Activated naive CD8-positive, alpha-beta T cell treated with anti-CD3 and anti-CD28 coated beads, Interleukin-2, amount 50 U/mL, for 16 hours (primary cell): ENCODE measurements around the gene TMEM255B.
"Not testable (repeated sequence)": the region's sequence is repeated elsewhere in the genome, so short reads cannot be mapped to it uniquely, and the experiment has no call there.

Experiments used
- DNase-seq: peaks from one replicate; pipeline ENCODE4 v3.0.0-alpha.2; 2020; ENCODE audit warnings: low read depth, low spot score

TMEM255B gene

DNA sequence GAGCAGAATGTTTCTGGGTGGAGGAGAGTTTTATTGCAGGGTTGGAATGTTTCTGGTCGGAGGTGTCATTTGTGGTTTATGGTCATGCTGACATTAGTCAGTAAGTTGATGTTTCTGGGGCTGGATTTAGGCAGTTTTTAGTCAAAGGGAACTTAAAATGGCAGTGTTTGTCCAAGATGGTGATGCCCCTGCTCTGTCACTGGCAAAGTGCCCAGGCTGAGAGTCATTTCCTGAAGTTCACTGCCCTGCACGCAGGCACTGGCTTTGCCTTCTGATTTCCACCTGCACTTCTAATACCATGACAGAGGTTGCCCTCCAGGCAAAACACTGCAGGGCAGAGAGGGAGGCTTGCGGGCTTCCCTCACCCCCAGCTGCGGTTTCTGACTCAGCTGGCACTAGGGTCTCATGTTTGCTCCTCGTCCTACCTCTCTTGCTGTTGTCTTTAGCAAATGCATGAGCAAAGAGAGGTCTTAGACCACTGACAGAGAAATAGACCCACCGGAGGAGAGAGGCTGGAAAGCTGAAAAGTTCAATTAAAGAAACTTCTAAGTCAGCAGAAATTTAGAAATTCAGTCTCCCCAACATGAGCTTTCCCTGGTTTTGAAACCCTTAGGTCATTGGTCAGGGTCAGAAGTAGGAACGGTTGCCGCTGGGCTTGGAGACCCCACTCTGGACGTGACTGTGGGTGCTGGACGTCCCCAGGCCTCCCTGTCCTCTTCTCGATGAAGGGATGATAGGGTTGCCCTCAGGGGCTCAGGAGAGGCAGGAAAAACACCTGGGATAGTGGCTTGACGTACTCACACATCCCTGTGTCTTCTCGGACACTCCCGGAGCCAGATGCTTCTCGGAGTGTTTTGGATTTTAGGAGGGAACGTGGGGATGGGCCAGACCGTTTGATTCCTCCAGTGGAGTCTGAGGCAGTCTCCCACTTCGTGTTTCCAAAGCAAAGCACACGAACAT is 26.3 kb downstream of the TMEM255B start:
- no peak for DNase-seq

DNA sequence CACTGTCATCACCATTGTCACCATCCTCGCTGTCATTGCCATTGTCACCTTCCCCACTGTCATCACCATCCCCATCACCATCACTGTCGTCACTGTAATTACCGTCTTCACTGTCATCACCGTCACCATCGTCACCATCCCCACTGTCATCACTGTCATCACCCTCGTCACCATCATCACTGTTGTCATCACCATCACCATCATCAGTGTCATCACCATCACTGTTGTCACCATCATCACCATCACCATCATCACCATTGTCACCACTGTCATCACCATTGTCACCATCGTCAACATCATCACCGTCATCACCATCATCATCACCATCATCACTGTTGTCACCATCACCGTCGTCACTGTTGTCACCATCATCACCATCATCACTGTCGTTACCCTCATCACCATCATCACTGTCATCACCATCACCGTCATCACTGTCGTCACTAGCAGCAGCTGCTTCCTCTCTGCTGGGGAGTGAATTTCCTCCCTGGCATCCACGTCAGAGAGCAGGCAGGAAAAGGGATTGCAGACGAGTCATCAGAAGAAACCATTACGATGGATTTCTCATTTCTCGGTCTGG is 27.3 kb downstream of the TMEM255B start:
- no peak for DNase-seq

DNA sequence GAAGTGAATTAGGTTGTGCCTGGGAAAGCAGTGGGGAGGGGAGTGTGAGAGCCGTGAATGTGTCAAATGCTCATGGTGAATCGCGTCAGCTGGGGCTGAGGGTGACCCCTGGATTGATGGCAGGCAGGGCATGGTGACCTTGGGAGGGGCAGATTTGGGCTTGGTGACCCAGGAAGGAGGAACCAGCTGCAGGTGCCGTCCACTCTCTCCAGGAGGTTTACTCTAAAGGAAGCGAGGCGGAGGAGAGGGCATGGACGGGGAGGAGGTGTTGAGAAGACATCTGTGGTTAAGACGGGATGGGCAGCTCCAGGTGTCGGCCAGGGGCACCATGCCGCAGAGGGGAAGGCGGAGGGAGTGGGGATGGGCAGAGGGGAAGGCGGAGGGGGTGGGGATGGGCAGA is 28.7 kb downstream of the TMEM255B start:
- DNase-seq = no peak

DNA sequence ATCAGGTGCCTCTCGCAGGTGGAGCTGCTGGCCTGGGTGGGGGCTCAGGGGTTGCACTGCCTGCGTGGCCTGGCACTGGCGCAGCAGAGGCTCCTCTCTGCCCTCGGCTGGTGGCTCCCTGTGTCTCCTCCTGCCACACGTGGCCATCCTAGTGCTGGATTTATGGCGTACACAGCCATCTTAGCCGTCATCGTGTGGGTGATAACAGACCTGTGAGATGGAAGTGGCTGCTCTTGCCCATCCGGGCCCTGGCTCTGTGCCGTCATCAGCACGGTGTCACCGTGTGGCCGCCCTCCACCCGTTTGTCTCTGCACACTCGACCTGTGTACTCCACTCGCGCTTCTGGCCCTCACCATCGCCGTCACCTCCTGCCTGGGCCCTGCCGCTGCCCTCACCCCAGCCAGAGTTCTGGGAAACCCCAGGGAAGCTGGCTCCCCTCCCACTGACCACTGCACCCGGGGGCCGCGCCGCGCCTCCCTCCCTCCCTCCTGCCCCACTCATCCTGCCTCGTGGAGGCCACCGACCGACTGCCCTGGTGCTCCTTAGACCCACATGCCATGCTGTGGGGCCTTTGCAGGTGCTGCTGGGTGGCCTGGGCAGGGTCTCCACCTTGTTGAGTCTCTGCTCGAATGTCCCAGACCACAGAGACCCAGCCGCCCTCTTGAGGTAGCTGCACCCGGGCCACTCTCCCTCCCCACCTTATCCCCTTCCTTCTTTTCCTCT is 29.5 kb downstream of the TMEM255B start:
- DNase-seq = no peak

DNA sequence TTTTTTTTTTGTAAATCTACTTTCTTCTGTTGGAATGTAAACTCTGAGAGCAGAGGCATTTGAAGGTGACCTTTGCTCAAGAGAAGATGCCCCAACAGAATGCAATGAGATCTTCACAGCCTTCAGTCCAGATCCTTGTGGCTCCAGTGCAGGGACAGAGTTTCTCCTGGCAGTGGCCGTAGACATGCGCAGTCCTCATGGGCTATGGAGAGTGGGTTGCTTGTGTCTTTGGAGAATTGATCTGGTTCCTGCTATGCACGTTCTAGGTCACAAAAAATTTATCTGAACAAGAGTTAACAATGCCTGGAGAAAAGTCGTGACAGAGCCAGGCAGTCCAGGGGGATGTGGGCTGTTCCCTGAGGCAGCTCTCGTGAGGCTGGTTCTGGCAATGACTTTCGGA is 30.1 kb downstream of the TMEM255B start:
- DNase-seq = no peak

DNA sequence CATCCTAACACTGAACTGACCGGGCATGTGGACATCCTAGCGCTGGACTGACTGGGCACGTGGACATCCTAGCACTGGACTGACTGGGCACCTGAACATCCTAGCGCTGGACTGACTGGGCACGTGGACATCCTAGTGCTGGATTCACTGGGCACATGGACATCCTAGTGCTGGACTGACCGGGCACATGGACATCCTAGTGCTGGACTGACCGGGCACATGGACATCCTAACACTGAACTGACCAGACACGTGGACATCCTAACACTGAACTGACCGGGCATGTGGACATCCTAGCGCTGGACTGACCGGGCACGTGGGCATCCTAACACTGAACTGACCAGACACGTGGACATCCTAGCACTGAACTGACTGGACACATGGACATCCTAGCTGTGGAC is 30.9 kb downstream of the TMEM255B start:
- not testable (repeated sequence) for DNase-seq

DNA sequence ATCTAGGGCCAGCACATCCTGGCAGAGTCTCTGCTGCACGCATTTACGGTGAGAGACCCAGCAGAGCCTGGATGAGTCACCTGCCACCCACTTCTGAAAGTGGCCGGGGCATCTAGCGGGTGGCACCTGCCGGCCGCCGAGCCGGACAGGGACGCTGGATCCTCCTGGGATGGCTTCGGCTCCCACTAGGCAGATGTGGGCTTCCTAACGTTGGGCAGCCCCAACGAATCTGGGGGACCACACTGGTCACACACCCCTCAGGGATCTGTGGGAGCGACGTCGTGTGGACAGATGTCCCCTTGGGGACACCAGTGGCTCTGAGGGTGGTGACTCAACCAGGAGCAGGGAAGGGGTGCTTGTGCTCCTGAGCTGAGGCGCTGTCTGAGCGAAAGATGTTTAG is 32.2 kb downstream of the TMEM255B start:
- DNase-seq = no peak

DNA sequence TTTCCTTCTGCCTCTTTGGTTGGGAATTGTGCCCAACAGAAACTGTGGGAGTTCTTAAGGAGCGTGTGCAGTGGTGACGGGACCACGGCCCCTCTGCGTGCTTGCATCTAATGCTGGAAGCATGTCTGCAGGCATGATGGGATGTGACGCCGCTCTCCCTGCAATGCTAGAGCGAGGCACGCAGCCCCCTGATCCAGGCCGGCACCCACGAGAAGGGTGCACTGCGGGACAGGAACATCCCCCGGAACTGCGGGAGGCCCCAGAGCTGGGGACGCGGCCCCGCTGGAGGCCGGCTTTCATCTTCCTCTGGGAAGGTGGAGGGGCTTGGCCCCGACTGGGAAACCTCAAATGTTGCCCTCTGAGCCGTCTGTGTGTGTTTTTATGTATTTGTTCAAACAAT is 32.7 kb downstream of the TMEM255B start:
- DNase-seq = no peak

DNA sequence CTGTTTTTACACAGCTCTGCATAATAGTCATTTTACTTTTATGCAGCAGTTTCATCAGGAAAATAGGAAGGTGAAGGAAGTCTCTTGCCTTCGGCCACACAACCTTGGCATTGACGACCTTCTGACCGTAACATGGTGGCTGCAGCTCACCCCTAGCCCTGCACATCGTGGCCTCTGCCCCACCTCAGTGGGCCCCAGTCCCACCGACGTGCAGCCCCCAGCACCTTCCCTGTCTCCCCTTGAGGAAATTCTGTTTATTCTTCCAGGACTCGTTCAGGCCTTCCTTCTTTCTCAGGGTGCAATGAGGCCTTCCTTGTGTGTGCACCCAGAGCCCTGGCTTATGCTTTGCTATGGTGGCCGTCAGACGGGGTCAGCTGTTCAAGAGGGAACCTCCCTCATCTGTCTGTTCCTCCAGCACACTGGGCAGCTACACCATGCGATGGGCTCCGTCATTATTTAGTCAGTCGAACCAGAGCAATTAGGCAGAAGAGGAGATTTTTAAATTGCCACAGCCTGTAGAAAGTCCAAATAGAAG is 33.3 kb downstream of the TMEM255B start:
- DNase-seq = no peak

DNA sequence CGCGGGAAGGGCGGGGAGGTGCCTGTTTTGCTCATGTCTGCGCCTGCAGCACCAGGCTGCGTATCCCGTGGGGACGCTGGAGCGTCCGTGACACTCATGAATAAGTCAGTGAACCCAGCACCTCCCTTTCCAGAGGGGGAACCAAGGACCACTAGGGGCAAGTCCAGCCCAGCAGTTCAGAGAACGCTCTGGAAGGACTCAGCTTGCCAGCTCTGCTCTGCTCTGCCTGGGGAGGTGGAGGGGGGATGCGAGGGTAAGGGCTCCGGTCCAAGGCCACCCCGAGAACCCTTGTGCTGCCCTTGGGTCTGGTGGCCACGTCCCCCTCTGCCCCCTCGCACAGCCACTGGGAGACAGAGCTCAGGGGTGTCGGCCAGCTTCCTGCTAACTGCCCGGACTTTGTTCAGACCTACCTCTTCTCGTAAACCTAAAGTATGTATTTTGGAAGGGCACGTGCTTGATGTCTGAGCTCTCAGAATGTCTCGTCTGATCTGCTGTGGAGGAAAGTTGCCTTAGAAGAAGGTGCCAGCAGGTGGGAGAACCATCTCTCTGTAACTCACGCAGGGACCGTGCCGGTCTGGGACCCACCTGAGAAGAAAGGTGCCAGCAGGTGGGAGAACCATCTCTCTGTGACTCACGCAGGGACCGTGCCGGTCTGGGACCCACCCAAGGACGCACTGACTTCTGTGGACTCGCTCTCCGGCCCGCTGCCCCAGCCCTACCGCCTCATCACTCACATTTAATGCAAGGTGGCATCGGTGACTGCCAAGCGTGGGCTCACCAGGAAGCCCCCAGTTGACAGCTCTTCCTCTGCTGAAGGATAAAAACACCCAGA is 34.1 kb downstream of the TMEM255B start:
- no peak for DNase-seq

DNA sequence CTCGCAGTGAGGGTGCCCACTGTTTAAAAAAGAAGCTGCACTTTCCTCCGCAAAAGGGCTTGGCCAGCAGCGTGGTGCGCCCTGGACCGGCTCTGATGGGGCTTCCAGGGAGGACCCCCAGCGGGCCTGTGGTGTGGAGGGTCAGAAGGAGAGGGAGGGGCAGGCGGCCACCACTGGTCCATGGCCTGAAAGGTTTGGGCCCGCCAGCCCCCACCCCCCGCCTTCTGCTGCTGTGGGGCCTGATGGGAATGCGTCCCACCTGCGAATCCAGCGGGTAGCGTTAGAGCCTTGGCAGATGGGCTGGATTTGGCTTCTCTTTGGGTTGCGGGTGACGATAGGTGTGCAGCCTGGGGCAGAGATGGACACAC is 34.7 kb downstream of the TMEM255B start:
- DNase-seq = no peak

DNA sequence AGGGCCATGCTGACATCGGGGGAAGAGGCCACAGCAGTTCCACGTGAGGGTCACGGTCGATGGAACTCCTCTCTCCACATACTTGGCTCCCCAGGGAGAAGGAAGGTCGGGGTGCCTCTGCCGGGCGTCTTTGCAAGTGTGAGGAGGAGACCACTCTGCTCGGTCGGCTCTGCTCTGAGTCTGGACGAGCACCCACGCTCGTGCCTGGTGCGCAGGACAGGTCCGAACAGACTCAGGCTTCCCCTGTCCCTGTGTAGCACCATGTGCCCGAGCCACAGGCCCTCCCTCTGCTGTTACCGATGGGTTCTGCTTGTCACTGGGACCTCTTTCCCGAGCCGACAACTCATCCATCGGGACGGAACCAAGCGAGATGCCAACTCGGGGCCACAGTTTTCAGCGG is 35.1 kb downstream of the TMEM255B start:
- no peak for DNase-seq

DNA sequence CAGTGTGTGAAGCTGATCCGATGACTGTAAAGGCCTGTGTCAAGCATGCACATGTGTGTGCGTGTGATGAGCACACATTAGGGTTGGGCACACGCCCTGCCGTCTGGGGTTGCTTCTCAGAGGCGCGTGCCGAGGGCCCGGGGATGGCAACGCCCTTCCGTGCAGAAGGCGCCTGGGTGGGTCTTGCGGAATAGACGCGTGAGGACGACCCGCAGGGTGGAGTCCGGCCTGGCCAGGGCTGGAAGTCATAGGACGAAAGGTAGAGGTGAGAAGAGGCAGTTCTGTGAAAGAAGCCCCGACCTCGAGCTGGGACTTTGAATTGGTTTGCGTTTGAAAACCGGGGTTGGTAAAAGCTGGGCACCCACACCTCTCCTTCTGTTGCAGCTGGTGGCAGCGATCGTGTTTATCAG is 35.7 kb downstream of the TMEM255B start:
- no peak for DNase-seq

DNA sequence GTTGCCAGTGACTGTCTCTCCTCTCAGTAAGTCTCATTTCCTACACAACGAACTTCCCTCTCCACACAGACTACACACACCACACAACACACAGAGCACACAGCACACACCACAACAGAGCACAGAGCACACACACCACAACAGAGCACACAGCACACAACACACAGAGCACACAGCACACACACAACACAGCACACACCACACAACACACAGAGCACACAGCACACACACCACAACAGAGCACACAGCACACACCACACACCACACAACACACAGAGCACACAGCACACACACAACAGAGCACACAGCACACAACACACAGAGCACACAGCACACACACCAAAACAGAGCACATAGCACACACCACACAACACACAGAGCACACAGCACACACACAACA is 36.3 kb downstream of the TMEM255B start:
- not testable (repeated sequence) for DNase-seq

DNA sequence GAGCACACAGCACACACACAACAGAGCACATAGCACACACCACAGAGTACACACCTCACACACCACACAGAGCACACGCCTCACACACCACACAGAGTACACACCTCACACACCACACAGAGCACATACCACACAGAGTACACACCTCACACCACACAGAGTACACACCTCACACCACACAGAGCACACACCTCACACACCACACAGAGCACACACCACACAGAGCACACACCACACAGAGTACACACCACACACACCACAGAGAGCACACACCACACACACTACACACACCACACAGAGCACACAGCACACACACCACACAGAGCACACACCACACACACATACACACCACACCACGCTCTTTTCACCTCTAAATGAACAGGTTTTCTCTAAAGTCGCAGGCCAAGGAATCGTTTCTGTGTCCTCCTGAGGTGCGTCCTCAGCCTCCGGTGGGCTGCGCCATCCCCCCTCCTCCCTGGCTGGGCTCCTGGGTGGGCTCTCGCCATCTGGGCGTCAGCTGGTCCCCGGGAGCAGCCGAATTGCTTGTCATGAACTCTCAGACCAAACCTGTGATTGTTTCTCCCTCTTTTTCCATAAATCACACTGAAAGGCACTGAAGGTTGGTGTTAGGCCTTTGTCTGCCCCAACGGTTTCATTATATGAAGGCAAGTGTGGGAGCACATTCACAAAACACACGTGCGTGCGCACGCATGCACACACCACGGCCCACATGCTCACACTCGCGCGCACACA is 37.4 kb downstream of the TMEM255B start:
- no peak for DNase-seq

DNA sequence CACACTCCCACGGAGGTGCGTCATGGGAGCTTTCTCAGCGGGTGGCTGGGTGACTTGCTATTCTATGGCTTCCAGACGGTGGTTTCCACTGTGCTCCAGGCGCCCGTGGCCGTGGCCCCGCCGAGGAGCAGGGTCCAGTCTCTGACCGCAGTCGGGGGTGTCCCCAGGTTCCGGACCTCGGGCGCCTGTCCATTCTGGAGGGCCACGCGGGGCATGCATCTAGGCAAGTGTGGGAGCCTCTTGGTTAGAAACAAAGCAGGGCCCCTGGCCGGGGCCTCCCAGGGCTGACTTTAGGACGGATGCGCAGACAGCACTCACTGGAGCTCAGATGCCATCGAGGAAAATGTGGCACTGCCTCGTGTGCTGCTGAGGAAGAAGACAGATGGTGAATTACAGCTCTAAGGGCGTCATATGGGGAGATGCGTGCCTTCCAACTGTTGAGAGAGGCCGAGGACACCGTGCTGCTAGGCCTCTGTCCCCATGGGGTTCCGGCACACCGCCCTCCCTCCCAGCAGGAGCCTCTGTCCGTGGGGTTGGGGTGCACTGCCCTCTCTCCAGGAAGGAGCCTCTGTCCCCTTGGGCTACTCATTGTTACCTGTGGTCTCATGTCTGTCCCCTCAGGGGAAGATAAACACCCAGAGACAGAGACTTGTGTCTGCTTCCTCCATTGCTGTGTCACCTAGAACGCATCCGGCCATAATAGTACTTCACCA is 38.1 kb downstream of the TMEM255B start:
- no peak for DNase-seq

DNA sequence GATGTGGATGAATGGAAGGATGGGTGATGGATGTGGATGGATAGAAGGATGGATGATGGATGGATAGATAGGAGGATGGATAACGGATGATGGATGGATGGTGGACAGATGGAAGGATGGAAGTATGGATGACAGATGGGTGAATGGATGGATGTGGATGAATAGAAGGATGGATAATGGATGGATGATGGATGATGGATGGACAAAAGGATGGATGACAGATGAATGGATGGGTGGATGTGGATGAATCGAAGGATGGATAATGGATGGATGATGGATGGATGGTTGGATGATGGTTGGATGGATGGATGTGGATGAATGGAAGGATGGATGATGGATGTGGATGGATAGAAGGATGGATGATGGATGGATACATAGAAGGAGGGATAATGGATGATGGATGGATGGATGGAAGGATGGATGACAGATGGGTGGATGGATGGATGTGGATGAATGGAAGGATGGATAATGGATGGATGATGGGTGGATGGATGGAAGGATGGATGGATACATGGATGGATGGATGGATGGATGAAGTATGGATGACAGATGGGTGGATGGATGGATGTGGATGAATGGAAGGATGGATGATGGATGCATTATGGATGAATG is 39.3 kb downstream of the TMEM255B start:
- no peak for DNase-seq

DNA sequence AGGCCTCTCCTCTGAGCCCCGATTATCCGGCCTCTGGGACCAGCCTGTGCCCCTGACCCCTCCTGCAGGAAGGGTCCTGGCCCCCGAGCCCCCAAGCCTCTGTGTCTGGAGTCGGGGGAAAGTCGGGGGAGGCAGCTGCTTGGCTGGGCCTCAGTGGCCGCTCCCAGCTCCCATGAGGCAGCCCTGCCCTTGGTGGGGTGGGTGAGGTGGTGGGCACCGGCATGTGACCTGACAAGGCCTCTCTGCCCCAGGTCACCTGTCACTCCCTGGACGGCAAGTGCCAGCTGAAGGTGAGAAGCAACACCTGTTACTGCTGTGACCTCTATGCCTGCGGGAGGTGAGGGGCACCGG is 41.5 kb downstream of the TMEM255B start:
- no peak for DNase-seq

DNA sequence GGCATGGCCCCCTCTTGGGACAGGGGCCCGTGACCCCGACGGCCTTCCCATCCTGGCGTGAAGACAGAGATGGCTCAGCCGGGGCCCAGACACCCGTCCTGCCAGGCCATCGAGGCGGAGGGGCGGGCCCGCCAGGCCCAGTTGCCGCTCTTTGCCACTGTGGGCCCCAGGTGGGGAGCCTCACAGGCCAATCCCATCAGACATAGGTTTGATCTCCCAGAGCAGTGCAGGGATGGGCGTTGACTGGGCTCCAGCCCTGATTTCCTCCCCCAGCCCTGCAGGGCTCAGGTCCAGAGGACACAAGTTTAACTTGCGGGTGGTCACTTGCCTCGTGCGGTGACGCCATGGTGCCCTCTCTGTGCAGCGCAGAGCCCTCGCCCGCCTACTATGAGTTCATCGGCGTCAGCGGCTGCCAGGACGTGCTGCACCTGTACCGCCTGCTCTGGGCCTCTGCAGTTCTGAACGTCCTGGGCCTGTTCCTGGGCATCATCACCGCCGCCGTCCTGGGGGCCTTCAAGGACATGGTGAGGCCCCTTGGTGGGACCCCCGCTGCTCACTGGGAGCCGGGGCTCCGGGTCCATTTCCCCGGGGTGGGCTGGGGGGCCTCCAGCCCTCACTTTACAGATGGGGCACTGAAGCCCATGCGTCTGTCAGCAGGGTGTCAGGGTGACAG is 42.4 kb downstream of the TMEM255B start:
- DNase-seq = no peak
